ENCODE data around the gene RBMY1J. TPM values are rescaled to one million over a fixed set of nuclear protein-coding genes. Genes with fewer than 3 reads are reported as not detected.

Gene RBMY1J
- total and polyA plus RNA-seq, 9 donors = not detected

Other genes with a start within 250 kb of the RBMY1J start
- gene RBMY1F, start 220.5 kb upstream of the RBMY1J start, total RNA-seq = not detected
- not detected for gene RBMY1F, start 220.5 kb upstream of the RBMY1J start, polyA plus RNA-seq